ENCODE results near the gene POLR3G.

The POLR3G gene

DNA sequence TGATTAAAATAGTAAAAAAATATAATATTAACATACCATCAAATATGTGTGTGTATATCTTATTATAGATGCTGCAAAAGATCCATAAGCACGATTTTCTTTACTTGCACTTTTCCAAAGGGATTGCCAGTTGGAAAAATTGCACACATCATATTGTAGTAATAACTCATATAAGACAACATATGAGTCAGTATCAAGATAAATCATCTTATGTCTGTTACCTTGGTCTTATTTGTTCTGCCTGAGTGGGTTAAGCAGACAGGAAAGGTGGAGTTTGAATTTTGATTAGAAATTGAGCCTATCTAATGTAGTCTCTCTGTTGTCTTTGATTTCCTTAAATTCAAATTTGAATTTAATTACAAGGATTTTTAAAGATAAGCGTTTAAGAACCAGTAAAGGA is 30.1 kb downstream of the POLR3G start:
- DNase-seq: no peak

DNA sequence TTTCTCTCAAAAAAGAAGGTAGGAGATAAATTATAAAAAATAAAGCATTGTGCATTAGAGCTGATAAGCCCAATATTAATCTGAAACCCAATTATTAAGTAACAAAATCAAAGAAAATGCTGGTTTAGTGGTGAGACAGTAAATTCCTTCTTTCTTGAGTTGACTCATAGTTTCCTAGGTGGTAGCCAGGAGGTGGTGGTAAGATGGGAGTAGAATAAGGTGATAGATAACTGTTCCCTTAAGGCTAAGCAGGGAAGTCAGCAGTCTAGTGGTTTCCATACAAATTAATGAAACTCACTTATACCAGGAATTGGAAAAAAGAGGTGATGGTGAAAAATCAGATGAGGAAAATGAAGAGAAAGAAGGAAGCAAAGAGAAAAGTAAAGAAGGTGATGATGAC is 31.6 kb downstream of the POLR3G start:
- DNase-seq: no peak

- no peak for DNase-seq
These were observed 35.8 kb downstream of the POLR3G start for GRCh38 chr5:90510438-90510837.

- DNase-seq: no peak
These were observed 39.9 kb downstream of the POLR3G start for GRCh38 chr5:90514520-90514919.

DNA sequence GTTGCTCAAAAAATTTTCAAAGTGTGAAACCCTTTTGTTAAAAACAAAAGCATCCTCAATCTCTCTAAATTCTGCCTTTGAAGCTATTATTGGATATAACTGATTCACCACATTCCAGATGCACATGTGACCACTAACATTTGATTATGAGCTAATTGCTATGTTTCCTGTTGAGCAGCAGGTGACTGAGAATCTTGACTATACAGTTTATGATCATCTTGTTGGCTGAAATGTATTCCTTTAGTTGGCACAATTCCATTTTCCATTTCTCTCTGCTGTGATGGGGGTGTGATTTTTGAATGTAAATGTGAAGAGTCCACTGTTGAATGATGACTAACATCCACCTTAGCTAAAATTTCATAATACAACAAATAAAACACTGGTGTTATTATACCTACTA is 44.0 kb downstream of the POLR3G start:
- DNase-seq: peak; percentile 48

- DNase-seq: no peak
These were observed 44.4 kb downstream of the POLR3G start for GRCh38 chr5:90519081-90519480.

DNA sequence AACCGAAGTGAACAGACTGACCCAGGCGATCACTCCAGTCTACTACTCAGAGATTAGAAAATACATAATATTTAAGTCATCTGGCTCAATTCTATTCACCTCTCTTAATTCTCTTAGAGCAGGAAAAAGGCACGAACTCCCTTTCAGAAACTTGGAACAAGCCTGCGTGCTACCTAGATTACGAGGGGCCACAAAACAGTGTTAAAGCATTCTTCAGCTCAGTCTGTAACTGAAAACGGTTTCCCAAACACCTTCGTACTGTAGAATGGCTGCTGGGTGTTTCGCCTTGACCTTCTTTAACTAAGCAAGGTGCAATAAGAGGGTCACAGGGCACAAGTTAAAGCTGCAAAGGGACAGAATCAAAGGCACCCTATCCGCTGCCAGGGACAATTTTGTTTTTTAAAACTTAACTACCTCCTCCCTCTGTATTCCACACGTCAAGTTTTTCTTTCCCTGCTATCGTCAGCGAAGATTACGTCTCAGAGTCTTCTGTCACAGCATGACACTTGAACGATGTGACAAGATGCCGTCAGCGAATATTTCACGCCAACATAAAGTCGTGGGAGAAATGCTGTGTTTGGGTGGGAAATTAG is 54.0 kb downstream of the POLR3G start:
- DNase-seq: no peak

- DNase-seq: peak; percentile 80
These were observed 54.7 kb downstream of the POLR3G start, which contains the start of gene LYSMD3 for GRCh38 chr5:90529194-90529938. Gene LYSMD3 (minus strand): TSS chr5:90529584. CDS start chr5:90525289, 4,295 bp downstream.

DNA sequence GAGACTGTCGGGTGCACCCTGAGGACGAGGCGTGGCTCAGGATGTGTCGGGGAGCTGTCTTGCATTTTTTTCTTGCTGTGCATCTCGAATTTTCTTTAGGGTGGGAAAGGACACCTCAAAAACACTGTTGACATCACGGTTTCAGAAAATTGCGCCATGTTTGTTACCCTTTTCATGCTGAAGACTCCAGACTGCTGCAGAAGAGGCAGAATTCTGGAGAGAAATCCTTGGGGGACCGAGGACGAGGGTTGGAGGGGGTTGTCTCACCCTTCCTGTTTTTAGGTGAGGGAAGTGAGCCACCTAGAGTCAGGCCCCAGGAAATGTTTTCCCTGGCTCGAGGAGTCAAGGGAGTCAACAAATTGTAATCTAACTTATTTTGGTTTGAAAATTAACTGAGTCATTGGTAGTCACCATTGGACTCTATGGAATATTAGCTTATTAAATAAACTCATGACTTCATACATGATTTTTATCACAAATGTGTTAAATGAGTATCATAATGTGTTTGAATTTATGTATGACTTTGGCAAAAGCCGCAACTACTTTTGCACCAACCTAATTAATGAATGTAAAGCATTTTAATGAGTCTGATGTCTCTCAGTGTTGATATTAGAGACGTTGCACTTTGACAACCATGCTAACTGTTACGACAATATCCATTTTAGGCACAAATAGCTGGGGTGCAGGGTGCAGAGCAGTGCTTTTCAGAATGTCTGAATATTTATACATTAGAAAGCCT is 55.4 kb downstream of the POLR3G start:
- peak; percentile 66 for DNase-seq

- DNase-seq: no peak
These were observed 56.2 kb downstream of the POLR3G start for GRCh38 chr5:90530736-90531487.

DNA sequence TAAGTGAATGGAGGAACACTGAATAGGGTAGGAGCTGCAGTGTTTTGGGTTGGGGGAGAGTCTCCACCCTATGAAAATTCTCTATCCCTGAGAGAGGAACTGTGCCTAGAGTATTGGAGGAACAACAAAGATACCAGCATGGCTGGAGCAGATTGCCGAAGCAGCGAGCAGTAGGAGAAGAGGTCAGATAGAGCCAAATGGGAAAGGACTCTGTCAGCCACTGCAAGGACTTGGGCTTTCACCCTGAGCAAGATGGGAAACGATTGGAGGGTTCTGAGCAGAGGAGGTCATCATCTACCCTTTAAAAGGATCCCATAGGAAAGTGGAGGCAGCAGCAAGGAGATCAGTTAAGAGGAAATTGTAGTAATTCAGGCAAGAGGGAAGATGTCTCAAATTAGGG is 59.1 kb downstream of the POLR3G start:
- DNase-seq: no peak

DNA sequence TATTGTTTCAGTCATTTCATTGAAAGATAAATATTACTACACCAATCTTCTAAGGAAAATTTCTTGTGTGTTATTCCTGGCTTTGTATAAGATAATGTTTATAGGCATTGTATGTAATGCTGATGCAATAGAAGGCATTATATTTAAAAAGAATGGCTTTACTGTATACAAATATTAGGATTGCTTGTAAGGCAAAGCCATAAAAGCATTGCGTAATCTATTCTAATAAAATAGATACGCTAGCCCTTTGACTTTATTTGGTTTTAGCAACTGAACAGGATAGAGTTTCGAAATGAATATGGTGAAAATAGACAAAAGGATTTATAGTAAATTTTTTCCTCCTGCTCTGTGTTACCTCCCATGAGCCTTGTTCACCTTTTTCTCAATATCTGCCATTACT is 60.3 kb downstream of the POLR3G start:
- DNase-seq: no peak

DNA sequence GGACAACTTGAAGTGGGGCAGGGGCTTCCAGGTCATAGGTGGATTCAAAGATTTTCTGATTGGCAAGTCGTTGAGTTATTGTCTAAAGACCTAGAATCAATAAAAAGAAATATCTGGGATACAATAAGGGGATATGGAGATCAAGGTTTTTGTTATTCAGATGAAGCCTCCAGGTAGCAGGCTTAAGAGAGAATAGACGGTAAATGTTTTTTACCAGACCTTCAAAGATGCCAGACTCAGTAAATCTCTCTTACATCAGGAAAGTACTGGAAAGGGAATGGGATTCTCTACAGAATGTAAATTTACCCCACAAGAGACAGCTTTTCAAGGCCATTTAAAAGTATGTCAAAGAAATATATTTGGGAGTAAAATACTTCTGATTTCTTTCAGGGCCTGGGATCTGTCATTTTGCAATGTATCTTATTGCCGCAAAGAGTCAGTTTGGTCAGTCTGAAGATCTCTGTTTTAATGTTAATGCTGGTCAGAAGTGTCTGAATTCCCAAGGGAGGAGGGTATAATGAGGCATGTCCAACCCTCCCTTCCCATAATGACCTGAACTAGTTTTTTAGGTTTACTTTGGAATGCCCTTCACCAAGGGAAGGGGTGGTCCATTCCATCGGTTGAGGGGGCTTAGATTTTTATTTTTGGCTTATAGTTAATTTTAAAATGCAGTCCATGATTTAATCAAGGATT is 68.3 kb downstream of the POLR3G start:
- DNase-seq: no peak

DNA sequence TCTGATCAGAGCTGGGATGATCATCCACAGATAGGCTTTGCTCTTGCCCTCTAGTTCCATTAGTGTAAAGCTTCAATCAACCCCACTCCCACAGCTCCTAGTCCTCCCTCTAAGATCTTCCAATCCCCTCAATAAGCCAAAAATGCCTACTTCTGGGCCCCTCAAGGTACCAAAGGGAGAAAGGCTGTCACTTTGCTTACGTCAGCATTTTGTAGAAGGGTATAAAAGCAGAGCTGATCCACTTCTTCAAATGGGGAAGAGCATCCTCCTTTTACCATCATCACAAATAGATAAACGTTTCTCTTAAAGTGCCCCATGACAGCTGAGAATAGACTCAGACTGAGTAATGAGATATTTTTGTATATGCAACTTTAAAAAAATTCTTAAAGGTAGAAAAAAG is 70.8 kb downstream of the POLR3G start:
- no peak for DNase-seq

DNA sequence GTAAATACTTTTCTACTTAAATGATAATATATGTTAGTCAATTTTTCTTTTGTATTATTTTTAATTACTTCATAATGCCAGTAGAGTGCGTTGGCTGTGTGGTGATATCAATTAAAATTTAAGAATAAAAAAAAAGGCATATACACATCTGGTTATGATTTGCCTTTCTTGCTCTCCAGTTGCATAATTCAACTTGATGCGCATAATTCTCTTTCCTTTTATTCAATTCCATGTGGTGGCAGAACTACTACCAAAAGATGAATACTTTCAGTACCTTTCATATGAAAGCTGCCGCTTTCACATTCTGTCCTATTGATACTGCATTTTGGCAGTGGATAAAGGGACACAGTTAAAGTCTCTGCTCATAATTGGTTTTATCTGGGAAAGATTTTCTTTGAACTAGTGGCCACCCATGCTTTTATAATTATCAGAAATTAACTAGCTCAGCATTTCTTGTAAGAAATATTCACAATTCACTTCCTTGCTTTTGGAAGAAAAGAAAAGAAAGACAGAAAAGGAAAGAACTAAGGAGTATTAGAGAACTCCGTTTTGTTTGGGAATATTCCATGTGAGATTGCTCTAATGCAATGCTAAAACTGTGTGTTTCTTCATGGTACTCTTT is 71.7 kb downstream of the POLR3G start:
- no peak for DNase-seq

DNA sequence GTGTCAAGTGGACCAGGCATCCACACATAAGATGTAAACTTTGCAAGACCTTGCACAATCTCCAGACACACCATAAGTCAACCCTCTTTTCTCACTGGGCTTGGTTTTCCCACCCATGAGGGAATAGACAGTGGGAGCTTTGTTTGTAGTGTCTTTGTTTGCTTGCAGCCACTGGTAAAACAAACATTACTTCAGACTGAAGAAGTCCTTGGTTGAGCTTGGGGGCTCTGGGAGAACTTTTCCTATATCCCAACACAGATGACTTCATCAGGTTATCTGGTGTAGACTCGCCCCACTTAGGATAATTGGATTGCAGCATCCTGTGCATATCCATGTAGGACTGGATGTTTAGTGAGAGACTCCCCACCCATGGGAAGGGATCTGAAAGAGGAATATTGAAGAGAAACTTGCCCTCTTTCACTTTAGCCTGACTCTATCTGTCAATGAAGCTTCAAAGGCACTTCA is 72.4 kb downstream of the POLR3G start:
- no peak for DNase-seq

DNA sequence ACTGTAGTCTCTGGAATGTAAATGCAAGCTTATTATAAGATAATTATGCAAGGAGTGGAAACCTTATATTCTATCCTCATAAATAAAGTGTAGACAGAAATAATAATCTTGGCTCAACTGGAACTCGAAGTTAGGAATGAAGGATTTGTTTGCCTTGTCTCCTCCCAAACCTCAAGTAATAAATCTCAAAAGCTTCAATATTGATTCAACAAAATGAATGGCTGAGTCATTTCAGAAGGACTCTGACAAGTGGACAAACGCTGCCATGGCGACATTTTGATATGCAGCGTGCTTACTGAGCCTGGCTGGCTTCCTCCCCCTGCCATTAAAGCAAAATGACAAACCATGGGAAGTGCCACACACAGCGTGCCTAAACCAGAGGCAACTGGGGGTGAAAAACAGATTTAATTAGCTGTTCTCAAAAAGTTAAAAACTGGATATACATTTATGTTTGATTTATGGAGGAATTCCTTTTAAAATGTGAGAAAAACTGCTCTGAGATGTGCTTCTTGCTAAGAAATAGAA is 73.5 kb downstream of the POLR3G start:
- peak; percentile 77 for DNase-seq

DNA sequence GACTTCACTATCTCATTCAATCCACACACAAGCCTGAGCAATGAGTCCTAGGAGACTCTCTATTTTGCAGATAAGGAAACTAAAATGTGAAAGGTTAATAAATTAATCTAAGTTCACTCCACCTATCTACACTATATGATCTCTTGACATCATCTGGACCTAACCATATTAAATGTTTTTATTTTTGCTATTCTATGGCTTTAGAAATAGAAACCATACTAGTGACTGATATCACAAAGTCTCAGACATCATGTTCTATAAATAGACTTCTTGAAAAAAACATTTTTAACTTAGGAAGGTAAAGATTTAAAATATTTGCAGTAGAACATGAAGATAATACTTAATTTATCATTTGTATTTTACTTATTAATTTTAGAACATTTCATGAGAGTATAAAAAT is 74.6 kb downstream of the POLR3G start:
- no peak for DNase-seq

- no peak for DNase-seq
These were observed 75.1 kb downstream of the POLR3G start for GRCh38 chr5:90549729-90550275.

DNA sequence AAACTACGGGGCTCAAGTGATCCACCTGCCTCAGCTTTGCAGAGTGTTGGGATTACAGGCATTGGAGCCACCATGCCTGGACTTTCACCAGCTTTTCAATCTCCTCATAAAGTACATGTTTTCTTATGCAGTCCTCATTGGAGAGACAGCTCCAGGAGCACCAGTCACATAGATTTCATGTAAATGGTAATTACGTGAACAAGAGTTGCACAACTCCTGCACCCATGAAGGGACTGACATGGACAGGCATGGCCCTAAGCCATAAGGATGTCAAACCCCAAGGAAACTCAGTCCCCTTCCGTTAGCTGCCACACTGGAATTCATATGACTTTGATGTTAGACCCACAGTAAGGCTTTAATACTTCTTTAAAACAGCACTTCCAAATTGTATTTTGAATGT is 76.3 kb downstream of the POLR3G start:
- DNase-seq: no peak

GRCh38 chr5:90551376-90551775 is 76.7 kb downstream of the POLR3G start:
- DNase-seq: no peak

DNA sequence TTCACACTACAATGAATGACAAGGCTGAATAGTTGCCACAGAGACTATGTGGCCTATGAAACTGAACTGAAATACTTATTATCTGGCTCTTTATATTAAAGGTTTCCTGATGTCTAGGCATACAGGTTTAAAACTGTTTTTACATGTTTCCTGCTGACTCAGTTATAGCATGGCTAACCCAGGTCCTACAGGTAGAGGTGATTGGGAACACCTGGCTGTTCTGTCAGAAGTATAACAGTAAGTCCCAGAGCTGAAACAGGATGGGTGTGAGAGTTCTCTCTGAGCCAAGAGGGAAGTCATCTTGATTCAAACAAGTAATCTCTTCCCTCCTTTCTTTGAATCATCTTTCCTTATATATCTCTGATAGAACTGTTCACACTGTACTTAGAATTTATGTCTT is 79.0 kb downstream of the POLR3G start:
- no peak for DNase-seq

Measured in NCI-H1092 treated with DMSO at 0.1 percent for 48 hours (cell line).